Stimulated activated CD8-positive, alpha-beta memory T cell treated with anti-CD3 and anti-CD28 coated beads, Interleukin-7, amount 100 ng/mL, for 48 hours (primary cell): ENCODE measurements around the gene TMEM59L.
"Not testable (repeated sequence)": the region's sequence is repeated elsewhere in the genome, so short reads cannot be mapped to it uniquely, and the experiment has no call there.

Source experiments
- DNase-seq, 2 donors: peaks; one replicate each; pipeline ENCODE4 v3.0.0-alpha.2; 2020; ENCODE audit warnings: low read depth in 1 of 2; ENCODE audit errors: extremely low read depth in 1 of 2

The TMEM59L gene

GRCh38 chr19:18612772-18613588, at the start of gene TMEM59L:
TMEM59L (plus strand) TSS chr19:18612870; CDS start chr19:18612959, 89 bp downstream.
- no peak for DNase-seq

GRCh38 chr19:18566953-18567352, 45.7 kb upstream of the TMEM59L start:
- DNase-seq = no peak

GRCh38 chr19:18568367-18568766, 44.3 kb upstream of the TMEM59L start:
- DNase-seq = no peak

GRCh38 chr19:18571564-18572344, 40.9 kb upstream of the TMEM59L start, which contains the start of gene UBA52:
UBA52 (plus strand) TSS chr19:18571857; CDS start chr19:18573301, 1,444 bp downstream.
- DNase-seq = peak; percentile 97 to 99

- DNase-seq = no peak
Measured at GRCh38 chr19:18574691-18575291, 37.9 kb upstream of the TMEM59L start.

GRCh38 chr19:18576383-18576782, 36.3 kb upstream of the TMEM59L start:
- no peak for DNase-seq

- no peak for DNase-seq
Measured at GRCh38 chr19:18577365-18577914, 35.2 kb upstream of the TMEM59L start.

GRCh38 chr19:18580311-18580710, 32.4 kb upstream of the TMEM59L start:
- no peak for DNase-seq

- DNase-seq = no peak
Measured at GRCh38 chr19:18586306-18586705, 26.4 kb upstream of the TMEM59L start.

- DNase-seq = no peak
Measured at GRCh38 chr19:18587561-18587960, 25.1 kb upstream of the TMEM59L start.

- DNase-seq = no peak
Measured at GRCh38 chr19:18587962-18588610, 24.6 kb upstream of the TMEM59L start.

GRCh38 chr19:18588611-18589379, 23.9 kb upstream of the TMEM59L start, which contains the start of gene REX1BD:
REX1BD (plus strand) TSS chr19:18588798; CDS start chr19:18588802, 4 bp downstream.
- DNase-seq = peak; percentile 76 to 79

- DNase-seq = peak; percentile 40 to 53
Measured at GRCh38 chr19:18589380-18590272, 23.0 kb upstream of the TMEM59L start.

GRCh38 chr19:18590273-18591272, 22.1 kb upstream of the TMEM59L start:
- no peak for DNase-seq

GRCh38 chr19:18591735-18592385, 20.8 kb upstream of the TMEM59L start:
- no peak for DNase-seq

- not testable (repeated sequence) for DNase-seq
Measured at GRCh38 chr19:18592732-18593131, 19.9 kb upstream of the TMEM59L start.
